Colonic mucosa (tissue), 4 donors: ENCODE data around the gene EXOC4. TPM values are rescaled to one million over a fixed set of nuclear protein-coding genes. Genes with fewer than 3 reads are reported as not detected.

Experiments
- DNase-seq: peaks from one replicate; pipeline ENCODE4 v3.0.0-alpha.2; 2020
- H3K27ac ChIP-seq: fragments of 200-600 bp; one replicate; pipeline ENCODE4 v1.8.0; 2021
- H3K27me3 ChIP-seq: fragments of 200-600 bp; one replicate; pipeline ENCODE4 v1.8.0; 2021
- H3K36me3 ChIP-seq: fragments of 200-600 bp; one replicate; pipeline ENCODE4 v1.8.0; 2021
- H3K4me1 ChIP-seq: fragments of 200-600 bp; one replicate; pipeline ENCODE4 v1.8.0; 2021; ENCODE audit warnings: mild to moderate bottlenecking
- H3K4me3 ChIP-seq: fragments of 200-600 bp; one replicate; pipeline ENCODE4 v1.8.0; 2021
- H3K9ac ChIP-seq, 2 donors: one replicate each; pipeline ENCODE4 v1.7.0; 2013; ENCODE audit warnings: control low read depth in 2 of 2, low read depth in 2 of 2, low read length in 2 of 2
- H3K9me3 ChIP-seq: fragments of 200-600 bp; one replicate; pipeline ENCODE4 v1.8.0; 2021
- CTCF ChIP-seq: fragments of 200-600 bp; IDR thresholded peaks from one replicate; pipeline ENCODE4 v1.8.0; 2022; ENCODE audit warnings: antibody characterized with exemption, mild to moderate bottlenecking
- intact Hi-C: fragments of 100-400 bp; cut with DNase I; formaldehyde crosslinking; loops from one replicate; pipeline ENCODE4 v1.14.1; 2022
- total RNA-seq, 2 donors: library from RNA; stranded (reverse); fragmentation: NEBNext Ultra II Directional in 1 of 2; extraction: Animal tissue kit (Norgen Biotek cat#: 25700) in 1 of 2; gene quantifications; one replicate each; pipeline ENCODE4 v1.2.1, GENCODE V29; 2021
- donor health status: healthy.
- donor health status: DM: no; HTN: no; CAD: no.
- donor health status: DM: no; HTN: no; CAD: no.

The EXOC4 gene
- total RNA-seq, 2 donors from 2014 or later: 61.1 to 73.3 TPM

GRCh38 chr7:133477791-133478190 is 224.9 kb downstream of the EXOC4 start:
- Histone ChIP-seq H3K27me3 (no peaks in the 10 kb centered on the region), H3K27ac (no peak overlapping the region), H3K4me3 (no peak overlapping the region), H3K4me1 (no peaks in the 10 kb centered on the region), H3K36me3 (no peaks in the 10 kb centered on the region), H3K9ac (no peak overlapping the region), H3K9me3 (no peaks in the 10 kb centered on the region)
- no peak for DNase-seq
- intact Hi-C loops: no loop called here
- no peak for TF ChIP-seq CTCF

- intact Hi-C loops: no loop called here
- no peaks in the 10 kb centered on the region for H3K4me1 ChIP-seq
- H3K9me3 ChIP-seq: no peaks in the 10 kb centered on the region
- no peaks in the 10 kb centered on the region for H3K36me3 ChIP-seq
- H3K27ac ChIP-seq: no peak overlapping the region
- H3K27me3 ChIP-seq: no peaks in the 10 kb centered on the region
- H3K4me3 ChIP-seq: no peak overlapping the region
- H3K9ac ChIP-seq: no peak overlapping the region
- no peak for DNase-seq
- no peak for TF ChIP-seq CTCF
Measured at GRCh38 chr7:133478591-133479135, 225.8 kb downstream of the EXOC4 start.

- H3K27ac ChIP-seq: no peak overlapping the region
- H3K4me1 ChIP-seq: no peaks in the 10 kb centered on the region
- TF ChIP-seq CTCF: no peak
- no peaks in the 10 kb centered on the region for H3K36me3 ChIP-seq
- H3K4me3 ChIP-seq: no peak overlapping the region
- no peaks in the 10 kb centered on the region for H3K9me3 ChIP-seq
- H3K27me3 ChIP-seq: no peaks in the 10 kb centered on the region
- DNase-seq: no peak
- intact Hi-C loops: no loop called here
- H3K9ac ChIP-seq: no peak overlapping the region
Measured at GRCh38 chr7:133479456-133480065, 226.7 kb downstream of the EXOC4 start.

DNA sequence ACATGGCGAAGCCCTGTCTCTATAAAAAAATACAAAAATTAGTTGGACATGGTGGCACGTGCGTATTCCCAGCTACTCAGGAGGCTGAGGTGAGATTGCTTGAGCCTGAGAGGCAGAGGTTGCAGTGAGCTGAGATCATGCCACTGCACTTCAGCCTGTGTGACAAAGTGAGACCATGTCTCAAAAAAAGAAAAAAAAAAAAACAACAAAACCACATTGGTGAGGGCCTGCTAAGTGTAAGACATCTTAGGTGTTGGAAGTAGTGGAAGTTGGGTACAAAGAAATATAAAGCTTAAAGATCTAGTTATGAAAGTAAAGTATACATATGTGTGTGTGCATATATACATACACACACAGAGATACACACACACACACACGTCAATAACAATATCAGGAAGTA is 228.0 kb downstream of the EXOC4 start:
- no peak for TF ChIP-seq CTCF
- Histone ChIP-seq H3K36me3 (no peaks in the 10 kb centered on the region), H3K4me1 (no peaks in the 10 kb centered on the region), H3K27me3 (no peaks in the 10 kb centered on the region), H3K9ac (no peak overlapping the region), H3K27ac (no peak overlapping the region), H3K4me3 (no peak overlapping the region), H3K9me3 (no peaks in the 10 kb centered on the region)
- intact Hi-C loops: no loop called here
- DNase-seq: no peak

DNA sequence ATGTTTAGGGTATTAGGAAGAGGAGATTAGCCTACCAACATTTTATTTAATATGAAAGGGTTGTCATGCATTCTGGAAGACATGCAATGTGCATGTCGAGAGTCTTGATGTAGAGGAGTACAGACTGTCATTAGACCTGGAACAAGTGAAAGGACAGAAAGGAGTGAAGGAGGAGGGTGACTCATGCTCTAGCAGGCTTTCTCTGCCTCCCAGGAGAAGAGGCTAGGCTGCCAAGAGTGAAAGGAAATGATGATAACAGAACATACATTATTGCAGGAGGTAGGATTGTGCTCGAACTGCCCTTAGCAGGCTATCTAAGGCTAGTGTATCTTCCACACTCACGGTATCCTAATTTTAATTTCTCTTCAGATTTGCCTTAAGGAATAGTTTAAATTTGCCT is 228.8 kb downstream of the EXOC4 start:
- no peak for DNase-seq
- intact Hi-C loops: no loop called here
- no peak for TF ChIP-seq CTCF
- no peak overlapping the region for H3K9ac ChIP-seq
- H3K36me3 ChIP-seq: no peaks in the 10 kb centered on the region
- H3K27ac ChIP-seq: no peak overlapping the region
- no peak overlapping the region for H3K4me3 ChIP-seq
- no peaks in the 10 kb centered on the region for H3K4me1 ChIP-seq
- no peaks in the 10 kb centered on the region for H3K27me3 ChIP-seq
- H3K9me3 ChIP-seq: no peaks in the 10 kb centered on the region
